H9 (cell line): Measurements from ENCODE around the gene TMEM222. TPM values are rescaled to one million over a fixed set of nuclear protein-coding genes. Genes with fewer than 3 reads are reported as not detected.

Experiments used
- DNase-seq: peaks from one replicate; pipeline ENCODE4 v3.0.0-alpha.2; 2017
- H2AFZ ChIP-seq: one replicate; pipeline ENCODE4 v1.6.1; 2013; ENCODE audit warnings: mild to moderate bottlenecking, low read length, control low read depth, moderate library complexity
- H2AK5ac ChIP-seq: 2 replicates; pipeline ENCODE4 v1.6.1; 2013; ENCODE audit warnings: low read length, control low read depth, mixed read lengths; ENCODE audit not compliant: insufficient read length
- H2BK120ac ChIP-seq: one replicate; pipeline ENCODE4 v1.6.1; 2013; ENCODE audit warnings: low read depth, mild to moderate bottlenecking, low read length, control low read depth, inconsistent platforms; ENCODE audit not compliant: poor library complexity, severe bottlenecking
- H2BK12ac ChIP-seq: 2 replicates; pipeline ENCODE4 v1.6.1; 2013; ENCODE audit warnings: low read length, control low read depth, mixed read lengths, low read depth; ENCODE audit not compliant: insufficient read length
- H2BK15ac ChIP-seq: 2 replicates; pipeline ENCODE4 v1.6.1; 2013; ENCODE audit warnings: low read depth, low read length, control low read depth
- H2BK20ac ChIP-seq: one replicate; pipeline ENCODE4 v1.6.1; 2013; ENCODE audit warnings: low read depth, mild to moderate bottlenecking, low read length, control low read depth, inconsistent platforms; ENCODE audit not compliant: poor library complexity, severe bottlenecking
- H2BK5ac ChIP-seq: 2 replicates; pipeline ENCODE4 v1.6.1; 2013; ENCODE audit warnings: low read length, control low read depth, mixed read lengths; ENCODE audit not compliant: insufficient read length
- H3K14ac ChIP-seq: 2 replicates; pipeline ENCODE4 v1.6.1; 2013; ENCODE audit warnings: low read length, control low read depth; ENCODE audit not compliant: insufficient read depth
- H3K18ac ChIP-seq: 2 replicates; pipeline ENCODE4 v1.6.1; 2013; ENCODE audit warnings: low read depth, mild to moderate bottlenecking, mixed read lengths, low read length, control low read depth; ENCODE audit not compliant: insufficient read length
- H3K23ac ChIP-seq: 2 replicates; pipeline ENCODE4 v1.6.1; 2013; ENCODE audit warnings: low read length, control low read depth, mixed read lengths, low read depth; ENCODE audit not compliant: insufficient read length
- H3K23me2 ChIP-seq: 2 replicates; pipeline ENCODE4 v1.6.1; 2013; ENCODE audit warnings: low read depth, mild to moderate bottlenecking, mixed read lengths, low read length, control low read depth; ENCODE audit not compliant: insufficient read length, poor library complexity, severe bottlenecking
- H3K27ac ChIP-seq: 2 replicates; pipeline ENCODE4 v1.5.1; 2013; ENCODE audit warnings: low read length, control low read depth, mixed read lengths, low read depth; ENCODE audit not compliant: insufficient read length
- H3K27me3 ChIP-seq: 2 replicates; pipeline ENCODE4 v1.6.1; 2013; ENCODE audit warnings: low read length, control low read depth, inconsistent platforms; ENCODE audit not compliant: insufficient read depth
- H3K4ac ChIP-seq: 2 replicates; pipeline ENCODE4 v1.6.1; 2013; ENCODE audit warnings: low read depth, mild to moderate bottlenecking, control low read depth, inconsistent platforms, low read length, moderate library complexity
- H3K4me1 ChIP-seq: 2 replicates; pipeline ENCODE4 v1.6.1; 2013; ENCODE audit warnings: low read length, control low read depth, inconsistent platforms; ENCODE audit not compliant: insufficient read depth
- H3K4me2 ChIP-seq: 2 replicates; pipeline ENCODE4 v1.6.1; 2013; ENCODE audit warnings: low read length, control low read depth, mixed read lengths; ENCODE audit not compliant: insufficient read length, insufficient read depth
- H3K56ac ChIP-seq: 2 replicates; pipeline ENCODE4 v1.6.1; 2013; ENCODE audit warnings: low read depth, mild to moderate bottlenecking, mixed read lengths, low read length, control low read depth; ENCODE audit not compliant: insufficient read length
- H3K79me1 ChIP-seq: 2 replicates; pipeline ENCODE4 v1.6.1; 2013; ENCODE audit warnings: low read depth, mild to moderate bottlenecking, moderate library complexity, low read length, control low read depth, inconsistent platforms; ENCODE audit not compliant: insufficient read depth, poor library complexity, severe bottlenecking
- H3K79me2 ChIP-seq: 2 replicates; pipeline ENCODE4 v1.6.1; 2013; ENCODE audit warnings: low read length, control low read depth, inconsistent platforms; ENCODE audit not compliant: insufficient read depth
- H3K9ac ChIP-seq: 2 replicates; pipeline ENCODE4 v1.6.1; 2013; ENCODE audit warnings: low read length, control low read depth, mixed read lengths; ENCODE audit not compliant: insufficient read length; ENCODE audit errors: extremely low read depth
- H3K9me3 ChIP-seq: one replicate; pipeline ENCODE4 v1.6.1; 2013; ENCODE audit warnings: low read depth, low read length, inconsistent platforms; ENCODE audit not compliant: control insufficient read depth
- H3T11ph ChIP-seq: one replicate; pipeline ENCODE4 v1.6.1; 2013; ENCODE audit warnings: mild to moderate bottlenecking, low read length, control low read depth, inconsistent platforms
- H4K20me1 ChIP-seq: one replicate; pipeline ENCODE4 v1.6.1; 2013; ENCODE audit not compliant: control insufficient read depth, insufficient read length, insufficient read depth
- H4K5ac ChIP-seq: 2 replicates; pipeline ENCODE4 v1.6.1; 2013; ENCODE audit warnings: low read depth, mild to moderate bottlenecking, mixed read lengths, low read length, control low read depth; ENCODE audit not compliant: insufficient read length
- H4K8ac ChIP-seq: replicated peaks from 2 replicates; pipeline ENCODE4 v1.6.1; 2013; ENCODE audit warnings: low read length, control low read depth, mixed read lengths, low read depth; ENCODE audit not compliant: insufficient read length
- H4K91ac ChIP-seq: 2 replicates; pipeline ENCODE4 v1.6.1; 2013; ENCODE audit warnings: low read depth, mild to moderate bottlenecking, moderate library complexity, mixed read lengths, low read length, control low read depth; ENCODE audit not compliant: insufficient read length
- H3K27ac Mint-ChIP-seq, 3 experiments: 2 replicates in 2 of 3; 3 replicates in 1 of 3; pipeline ENCODE4 v1.8.0; 2020 to 2021; ENCODE audit warnings: mixed read lengths in 3 of 3, mild to moderate bottlenecking in 1 of 3, moderate library complexity in 1 of 3
- H3K27me3 Mint-ChIP-seq: 2 replicates; pipeline ENCODE4 v1.8.0; 2021; ENCODE audit warnings: low read depth, mild to moderate bottlenecking, moderate library complexity, mixed read lengths
- H3K36me3 Mint-ChIP-seq, 3 experiments: 2 replicates in 2 of 3; 3 replicates in 1 of 3; pipeline ENCODE4 v1.8.0; 2020 to 2021; ENCODE audit warnings: low read depth in 3 of 3, mixed read lengths in 3 of 3; ENCODE audit not compliant: insufficient read depth in 1 of 3
- H3K4me1 Mint-ChIP-seq, 2 experiments: 2 replicates each; pipeline ENCODE4 v1.8.0; 2020; ENCODE audit warnings: mixed read lengths in 2 of 2
- H3K4me3 Mint-ChIP-seq, 2 experiments: 2 replicates in 1 of 2; 3 replicates in 1 of 2; pipeline ENCODE4 v1.8.0; 2020 to 2021; ENCODE audit warnings: mild to moderate bottlenecking in 2 of 2, mixed read lengths in 2 of 2, moderate library complexity in 1 of 2
- H3K9me3 Mint-ChIP-seq, 2 experiments: 2 replicates in 1 of 2; 3 replicates in 1 of 2; pipeline ENCODE4 v1.8.0; 2020; ENCODE audit warnings: mild to moderate bottlenecking in 2 of 2, mixed read lengths in 2 of 2, moderate library complexity in 1 of 2
- WGBS: extraction: QIAGEN DNeasy Blood & Tissue Kit; methylation state at CpG from one replicate; pipeline ENCODE4 v1.1.7; 2013; ENCODE audit warnings: missing lambda C conversion rate, low lambda C conversion rate, mixed read lengths; ENCODE audit not compliant: insufficient read length; ENCODE audit errors: extremely low coverage; 5-methylcytosine and 5-hydroxymethylcytosine counted together
- total RNA-seq: library from RNA; stranded (reverse); gene quantifications from 2 replicates; pipeline ENCODE4 v1.2.1, GENCODE V29; 2021
- TF ChIP-seq, protein P1 (sequence below): fragments of 200-600 bp; sonication (generic); conservative IDR thresholded peaks from 3 replicates; pipeline ENCODE4 v1.8.0; 2021; ENCODE audit warnings: antibody characterized with exemption, mild to moderate bottlenecking

The TMEM222 gene
- total RNA-seq, 1 experiment from 2014 or later = 36.8 TPM

GRCh38 chr1:27379564-27380122, 57.7 kb downstream of the TMEM222 start:
- H4K91ac ChIP-seq = no peak overlapping the region
- H2BK15ac ChIP-seq = no peak overlapping the region
- no peak overlapping the region for H3K56ac ChIP-seq
- no peak overlapping the region; the same call in 1 of the 2 replicates for H3K14ac ChIP-seq
- H4K5ac ChIP-seq = no peak overlapping the region
- H3K79me1 ChIP-seq = no peaks in the 10 kb centered on the region
- no peak overlapping the region for H2AK5ac ChIP-seq
- H3K27ac Mint-ChIP-seq = no peak overlapping the region; a peak in 1 of 7 replicates
- no peak overlapping the region for H2AFZ ChIP-seq
- H3K9ac ChIP-seq = no peak overlapping the region
- H3K18ac ChIP-seq = no peak overlapping the region
- H3T11ph ChIP-seq = no peak overlapping the region
- TF ChIP-seq, protein P1, sequence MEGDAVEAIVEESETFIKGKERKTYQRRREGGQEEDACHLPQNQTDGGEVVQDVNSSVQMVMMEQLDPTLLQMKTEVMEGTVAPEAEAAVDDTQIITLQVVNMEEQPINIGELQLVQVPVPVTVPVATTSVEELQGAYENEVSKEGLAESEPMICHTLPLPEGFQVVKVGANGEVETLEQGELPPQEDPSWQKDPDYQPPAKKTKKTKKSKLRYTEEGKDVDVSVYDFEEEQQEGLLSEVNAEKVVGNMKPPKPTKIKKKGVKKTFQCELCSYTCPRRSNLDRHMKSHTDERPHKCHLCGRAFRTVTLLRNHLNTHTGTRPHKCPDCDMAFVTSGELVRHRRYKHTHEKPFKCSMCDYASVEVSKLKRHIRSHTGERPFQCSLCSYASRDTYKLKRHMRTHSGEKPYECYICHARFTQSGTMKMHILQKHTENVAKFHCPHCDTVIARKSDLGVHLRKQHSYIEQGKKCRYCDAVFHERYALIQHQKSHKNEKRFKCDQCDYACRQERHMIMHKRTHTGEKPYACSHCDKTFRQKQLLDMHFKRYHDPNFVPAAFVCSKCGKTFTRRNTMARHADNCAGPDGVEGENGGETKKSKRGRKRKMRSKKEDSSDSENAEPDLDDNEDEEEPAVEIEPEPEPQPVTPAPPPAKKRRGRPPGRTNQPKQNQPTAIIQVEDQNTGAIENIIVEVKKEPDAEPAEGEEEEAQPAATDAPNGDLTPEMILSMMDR = no peak
- no peak for DNase-seq
- H3K4ac ChIP-seq = no peak overlapping the region
- no peak overlapping the region for H3K4me2 ChIP-seq
- no peaks in the 10 kb centered on the region; a peak in 1 of 7 replicates for H3K36me3 Mint-ChIP-seq
- WGBS = no CpG with 5 or more reads among the region's 11 CpGs
- peaks cover 6% of the 10 kb centered on the region for H3K23me2 ChIP-seq
- no peaks in the 10 kb centered on the region for H3K9me3 Mint-ChIP-seq
- no peak overlapping the region for H3K23ac ChIP-seq
- no peaks in the 10 kb centered on the region for H3K27me3 ChIP-seq
- H2BK5ac ChIP-seq = no peak overlapping the region
- no peaks in the 10 kb centered on the region for H3K9me3 ChIP-seq
- peaks cover 25% of the 10 kb centered on the region for H3K27me3 Mint-ChIP-seq
- H4K8ac ChIP-seq = no peak overlapping the region
- no peak overlapping the region for H3K4me3 Mint-ChIP-seq
- H2BK12ac ChIP-seq = no peak overlapping the region
- H3K27ac ChIP-seq = no peak overlapping the region
- H3K4me1 Mint-ChIP-seq = peaks cover 8 to 17% of the 10 kb centered on the region in 2 experiments
- H2BK120ac ChIP-seq = no peak overlapping the region
- no peaks in the 10 kb centered on the region for H3K79me2 ChIP-seq
- no peaks in the 10 kb centered on the region; the same call in 1 of the 2 replicates for H3K4me1 ChIP-seq
- no peak overlapping the region for H2BK20ac ChIP-seq
- H4K20me1 ChIP-seq = no peaks in the 10 kb centered on the region
